Measurements from ENCODE around the gene C1QTNF4. TPM values are rescaled to one million over a fixed set of nuclear protein-coding genes. Genes with fewer than 3 reads are reported as not detected.

C1QTNF4 gene
- total RNA-seq, 4 donors from 2014 or later: 0.62 to 0.71 (median 0.71) TPM; not detected in 1

DNA sequence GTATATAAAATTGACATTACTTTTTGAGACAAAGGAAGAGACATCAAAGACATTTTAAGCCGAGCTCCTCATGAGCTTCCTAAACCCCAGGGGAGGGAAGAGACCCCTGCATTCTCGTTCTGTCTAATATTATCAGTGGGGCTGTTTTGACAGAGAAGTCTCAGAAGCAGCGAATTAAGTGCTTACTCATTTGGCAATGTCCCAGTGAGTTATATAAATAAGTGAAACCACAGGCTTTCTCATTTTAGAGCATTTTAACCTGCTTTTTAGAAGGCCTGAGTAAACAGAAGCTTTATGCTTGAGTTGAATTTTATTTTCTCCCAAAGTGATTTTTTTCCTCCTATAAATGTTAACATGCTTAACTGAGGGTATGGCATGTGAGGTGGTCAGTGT is 23.2 kb upstream of the C1QTNF4 start:
- no peaks in the 10 kb centered on the region for H3K9me3 ChIP-seq
- no peaks in the 10 kb centered on the region for H3K27me3 ChIP-seq
- in situ Hi-C loops (cut with MboI; ENCODE audit: low sequenced_read_pairs in 4 of 4) (no loop called here), intact Hi-C loops (cut with DNase I; ENCODE audit: low total_unique reads) (no loop called here)
- no peaks in the 10 kb centered on the region for H3K4me1 ChIP-seq
- H3K27ac ChIP-seq: no peak overlapping the region
- no peak overlapping the region for H3K4me3 ChIP-seq
- DNase-seq (no peak), ATAC-seq (no peak)
- H3K36me3 ChIP-seq: peaks cover 0 to 53% of the 10 kb centered on the region in 2 donors
- TF ChIP-seq POLR2A (IDR thresholded peaks at IDR 0.05): no peak
- TF ChIP-seq, protein P1, sequence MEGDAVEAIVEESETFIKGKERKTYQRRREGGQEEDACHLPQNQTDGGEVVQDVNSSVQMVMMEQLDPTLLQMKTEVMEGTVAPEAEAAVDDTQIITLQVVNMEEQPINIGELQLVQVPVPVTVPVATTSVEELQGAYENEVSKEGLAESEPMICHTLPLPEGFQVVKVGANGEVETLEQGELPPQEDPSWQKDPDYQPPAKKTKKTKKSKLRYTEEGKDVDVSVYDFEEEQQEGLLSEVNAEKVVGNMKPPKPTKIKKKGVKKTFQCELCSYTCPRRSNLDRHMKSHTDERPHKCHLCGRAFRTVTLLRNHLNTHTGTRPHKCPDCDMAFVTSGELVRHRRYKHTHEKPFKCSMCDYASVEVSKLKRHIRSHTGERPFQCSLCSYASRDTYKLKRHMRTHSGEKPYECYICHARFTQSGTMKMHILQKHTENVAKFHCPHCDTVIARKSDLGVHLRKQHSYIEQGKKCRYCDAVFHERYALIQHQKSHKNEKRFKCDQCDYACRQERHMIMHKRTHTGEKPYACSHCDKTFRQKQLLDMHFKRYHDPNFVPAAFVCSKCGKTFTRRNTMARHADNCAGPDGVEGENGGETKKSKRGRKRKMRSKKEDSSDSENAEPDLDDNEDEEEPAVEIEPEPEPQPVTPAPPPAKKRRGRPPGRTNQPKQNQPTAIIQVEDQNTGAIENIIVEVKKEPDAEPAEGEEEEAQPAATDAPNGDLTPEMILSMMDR (IDR thresholded peaks at IDR 0.05 in 4 of 5, conservative IDR thresholded peaks at IDR 0.05 in 1 of 5): peak in 1 of 5 experiments; percentile 2

- Histone ChIP-seq H3K9me3 (no peaks in the 10 kb centered on the region), H3K4me3 (no peak overlapping the region), H3K4me1 (no peaks in the 10 kb centered on the region), H3K27ac (no peak overlapping the region), H3K36me3 (peaks cover 0 to 48% of the 10 kb centered on the region in 2 donors), H3K27me3 (no peaks in the 10 kb centered on the region)
- intact Hi-C loops (cut with DNase I; ENCODE audit: low total_unique reads): no loop called here
- peak in 1 of 2 donors; percentile 72 for ATAC-seq
- in situ Hi-C loops (cut with MboI; ENCODE audit: low sequenced_read_pairs in 4 of 4): no loop called here
- TF ChIP-seq, protein P1 (IDR thresholded peaks at IDR 0.05 in 4 of 5, conservative IDR thresholded peaks at IDR 0.05 in 1 of 5): peak; percentile 13 to 47 (median 23)
- no peak for TF ChIP-seq POLR2A (IDR thresholded peaks at IDR 0.05)
- DNase-seq: peak in 1 of 2 donors; percentile 39
These were observed 22.7 kb upstream of the C1QTNF4 start for GRCh38 chr11:47616726-47617416.

- TF ChIP-seq, protein P1 (IDR thresholded peaks at IDR 0.05 in 4 of 5, conservative IDR thresholded peaks at IDR 0.05 in 1 of 5): no peak
- TF ChIP-seq POLR2A (IDR thresholded peaks at IDR 0.05): no peak
- peaks cover 0 to 8% of the 10 kb centered on the region in 2 donors for H3K4me1 ChIP-seq
- H3K27me3 ChIP-seq: no peaks in the 10 kb centered on the region
- intact Hi-C loops (cut with DNase I; ENCODE audit: low total_unique reads): no loop called here
- in situ Hi-C loops (cut with MboI; ENCODE audit: low sequenced_read_pairs in 4 of 4): no loop called here
- peaks cover 0 to 32% of the 10 kb centered on the region in 2 donors for H3K36me3 ChIP-seq
- no peak overlapping the region for H3K27ac ChIP-seq
- H3K4me3 ChIP-seq: no peak overlapping the region
- ATAC-seq (no peak), DNase-seq (no peak)
- no peaks in the 10 kb centered on the region for H3K9me3 ChIP-seq
These were observed 21.0 kb upstream of the C1QTNF4 start for GRCh38 chr11:47615249-47615648.

GRCh38 chr11:47611348-47611794 is 17.2 kb upstream of the C1QTNF4 start:
- no peaks in the 10 kb centered on the region for H3K9me3 ChIP-seq
- no peak for DNase-seq
- no peak overlapping the region for H3K27ac ChIP-seq
- no peaks in the 10 kb centered on the region for H3K36me3 ChIP-seq
- H3K4me1 ChIP-seq: peaks cover 0 to 8% of the 10 kb centered on the region in 2 donors
- H3K4me3 ChIP-seq: no peak overlapping the region
- intact Hi-C loops (cut with DNase I; ENCODE audit: low total_unique reads) (no loop called here), in situ Hi-C loops (cut with MboI; ENCODE audit: low sequenced_read_pairs in 4 of 4) (no loop called here)
- peak; percentile 39 to 52 for ATAC-seq
- TF ChIP-seq, protein P1 (IDR thresholded peaks at IDR 0.05 in 4 of 5, conservative IDR thresholded peaks at IDR 0.05 in 1 of 5): no peak
- no peak for TF ChIP-seq POLR2A (IDR thresholded peaks at IDR 0.05)
- no peaks in the 10 kb centered on the region for H3K27me3 ChIP-seq
